ENCODE results near the gene CNTROB. TPM values are rescaled to one million over a fixed set of nuclear protein-coding genes. Genes with fewer than 3 reads are reported as not detected.

The CNTROB gene
- total and polyA plus RNA-seq, 2 experiments from 2014 or later, result 21.1 to 37.5 TPM

DNA sequence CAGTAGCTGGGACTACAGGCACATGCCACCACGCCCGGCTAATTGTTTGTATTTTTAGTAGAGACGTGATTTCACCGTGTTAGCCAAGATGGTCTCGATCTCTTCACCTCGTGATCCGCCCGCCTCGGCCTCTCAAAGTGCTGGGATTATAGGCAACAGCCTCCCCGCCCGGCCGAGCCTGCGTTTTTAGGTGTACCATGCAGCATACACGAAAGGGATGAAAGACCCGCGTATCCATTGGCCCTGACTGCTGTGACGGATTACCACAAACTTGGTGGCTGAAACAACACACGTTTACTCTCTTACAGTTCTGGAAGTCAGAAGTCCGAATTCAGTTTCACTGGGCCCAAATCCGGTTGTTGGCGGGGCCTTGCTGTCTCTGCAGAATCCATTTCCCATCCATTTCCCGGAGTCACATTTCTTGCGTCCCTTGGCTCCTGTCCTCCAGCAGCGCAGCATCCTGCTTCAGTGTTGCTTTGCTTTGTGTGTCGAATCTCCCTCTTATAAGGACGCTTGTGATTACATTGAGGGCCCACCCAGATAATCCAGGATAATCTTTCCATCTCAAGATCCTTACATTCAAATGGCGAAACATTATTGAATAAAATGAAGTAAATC is 62.1 kb downstream of the CNTROB start:
- H3K27me3 ChIP-seq, result peaks cover 4% of the 10 kb centered on the region
- no peak overlapping the region for H3K27ac ChIP-seq
- no peaks in the 10 kb centered on the region for H3K79me2 ChIP-seq
- H3K4me1 ChIP-seq (ENCODE audit: insufficient read depth), result peaks cover 4% of the 10 kb centered on the region
- H4K20me1 ChIP-seq (ENCODE audit: insufficient read depth, poor library complexity, severe bottlenecking), result no peaks in the 10 kb centered on the region
- H2AFZ ChIP-seq, result no peak overlapping the region
- 93% methylated on average over 27 of the region's 27 CpGs for WGBS (ENCODE audit: low lambda C conversion rate, missing lambda C conversion rate)
- no peaks in the 10 kb centered on the region for H3K9me2 ChIP-seq (replicated peaks; ENCODE audit: insufficient read depth)
- H3K4me2 ChIP-seq, result no peak overlapping the region
- no peaks in the 10 kb centered on the region for H3K9me3 ChIP-seq (ENCODE audit: low read depth)
- H3K4me3 ChIP-seq, result no peak overlapping the region
- no peaks in the 10 kb centered on the region for H3K36me3 ChIP-seq (replicated peaks; ENCODE audit: insufficient read depth, low read depth)
- TF ChIP-seq EZH2phosphoT487 (IDR thresholded peaks at IDR 0.05; ENCODE audit: low read depth, severe bottlenecking, unreplicated experiment) (no peak), EZH2 (IDR thresholded peaks at IDR 0.05; ENCODE audit: borderline replicate concordance) (no peak)
- TF ChIP-seq, protein P1, sequence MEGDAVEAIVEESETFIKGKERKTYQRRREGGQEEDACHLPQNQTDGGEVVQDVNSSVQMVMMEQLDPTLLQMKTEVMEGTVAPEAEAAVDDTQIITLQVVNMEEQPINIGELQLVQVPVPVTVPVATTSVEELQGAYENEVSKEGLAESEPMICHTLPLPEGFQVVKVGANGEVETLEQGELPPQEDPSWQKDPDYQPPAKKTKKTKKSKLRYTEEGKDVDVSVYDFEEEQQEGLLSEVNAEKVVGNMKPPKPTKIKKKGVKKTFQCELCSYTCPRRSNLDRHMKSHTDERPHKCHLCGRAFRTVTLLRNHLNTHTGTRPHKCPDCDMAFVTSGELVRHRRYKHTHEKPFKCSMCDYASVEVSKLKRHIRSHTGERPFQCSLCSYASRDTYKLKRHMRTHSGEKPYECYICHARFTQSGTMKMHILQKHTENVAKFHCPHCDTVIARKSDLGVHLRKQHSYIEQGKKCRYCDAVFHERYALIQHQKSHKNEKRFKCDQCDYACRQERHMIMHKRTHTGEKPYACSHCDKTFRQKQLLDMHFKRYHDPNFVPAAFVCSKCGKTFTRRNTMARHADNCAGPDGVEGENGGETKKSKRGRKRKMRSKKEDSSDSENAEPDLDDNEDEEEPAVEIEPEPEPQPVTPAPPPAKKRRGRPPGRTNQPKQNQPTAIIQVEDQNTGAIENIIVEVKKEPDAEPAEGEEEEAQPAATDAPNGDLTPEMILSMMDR (IDR thresholded peaks at IDR 0.05; ENCODE audit: poor library complexity), result no peak
- no peak for DNase-seq (ENCODE audit: low spot score)

DNA sequence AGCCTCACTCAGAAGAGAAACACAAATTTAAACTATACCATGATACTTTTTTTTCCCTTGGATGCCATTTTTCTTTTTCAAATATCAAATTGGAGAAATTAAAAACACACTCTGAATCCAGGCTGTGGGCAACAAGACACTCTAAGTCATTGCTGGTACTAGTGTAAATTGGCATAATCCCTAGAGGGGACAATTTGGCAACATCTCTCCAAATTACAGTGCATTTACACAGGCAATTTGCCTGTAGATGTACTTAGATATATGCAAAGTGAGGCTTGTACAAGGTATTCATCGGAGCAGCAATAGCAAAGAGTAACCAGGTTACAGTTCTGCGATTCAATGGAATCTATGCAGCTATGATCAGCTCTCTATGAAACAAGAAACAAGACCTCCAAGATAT is 63.7 kb downstream of the CNTROB start:
- H2AFZ ChIP-seq, result no peak overlapping the region
- H3K9me3 ChIP-seq (ENCODE audit: low read depth), result no peaks in the 10 kb centered on the region
- no peaks in the 10 kb centered on the region for H3K36me3 ChIP-seq (replicated peaks; ENCODE audit: insufficient read depth, low read depth)
- no peak overlapping the region for H3K27ac ChIP-seq
- WGBS (ENCODE audit: low lambda C conversion rate, missing lambda C conversion rate), result 90% methylated on average over 2 of the region's 2 CpGs
- no peak for TF ChIP-seq EZH2phosphoT487 (IDR thresholded peaks at IDR 0.05; ENCODE audit: low read depth, severe bottlenecking, unreplicated experiment)
- TF ChIP-seq, protein P1 (IDR thresholded peaks at IDR 0.05; ENCODE audit: poor library complexity), result no peak
- TF ChIP-seq EZH2 (IDR thresholded peaks at IDR 0.05; ENCODE audit: borderline replicate concordance), result no peak
- no peak for DNase-seq (ENCODE audit: low spot score)
- no peaks in the 10 kb centered on the region for H4K20me1 ChIP-seq (ENCODE audit: insufficient read depth, poor library complexity, severe bottlenecking)
- H3K4me2 ChIP-seq, result no peak overlapping the region
- no peaks in the 10 kb centered on the region for H3K4me1 ChIP-seq (ENCODE audit: insufficient read depth)
- H3K79me2 ChIP-seq, result no peaks in the 10 kb centered on the region
- no peak overlapping the region for H3K4me3 ChIP-seq
- peaks cover 16% of the 10 kb centered on the region for H3K27me3 ChIP-seq
- no peaks in the 10 kb centered on the region for H3K9me2 ChIP-seq (replicated peaks; ENCODE audit: insufficient read depth)

DNA sequence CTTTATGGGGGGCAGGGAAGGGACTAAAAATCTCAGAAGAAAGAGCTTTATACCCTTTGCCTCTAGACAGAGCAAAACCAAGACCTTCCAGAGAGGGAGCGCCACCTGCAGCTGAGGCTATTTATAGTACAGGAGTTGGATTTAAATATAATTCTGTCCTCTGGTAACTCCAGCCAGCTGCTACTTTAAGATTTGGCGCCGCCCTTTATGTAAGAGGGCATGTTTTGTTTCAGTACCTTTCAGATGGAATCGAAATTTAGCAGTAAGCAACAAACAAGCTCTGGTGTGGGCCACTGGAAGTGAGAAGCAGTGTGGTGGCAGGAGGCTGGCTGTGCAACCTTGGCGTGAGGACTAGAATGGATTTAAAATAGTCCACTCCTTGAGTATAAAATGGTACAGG is 65.2 kb downstream of the CNTROB start:
- Histone ChIP-seq H3K4me3 (no peak overlapping the region), H3K36me3 (replicated peaks; ENCODE audit: insufficient read depth, low read depth) (no peaks in the 10 kb centered on the region), H3K27ac (no peak overlapping the region), H3K9me3 (ENCODE audit: low read depth) (no peaks in the 10 kb centered on the region), H4K20me1 (ENCODE audit: insufficient read depth, poor library complexity, severe bottlenecking) (no peaks in the 10 kb centered on the region), H3K4me1 (ENCODE audit: insufficient read depth) (peaks cover under 1% of the 10 kb centered on the region), H3K27me3 (peaks cover 27% of the 10 kb centered on the region), H3K9me2 (replicated peaks; ENCODE audit: insufficient read depth) (no peaks in the 10 kb centered on the region), H3K79me2 (no peaks in the 10 kb centered on the region), H3K4me2 (no peak overlapping the region), H2AFZ (no peak overlapping the region)
- no peak for TF ChIP-seq EZH2 (IDR thresholded peaks at IDR 0.05; ENCODE audit: borderline replicate concordance)
- TF ChIP-seq, protein P1 (IDR thresholded peaks at IDR 0.05; ENCODE audit: poor library complexity), result peak; percentile 47
- WGBS (ENCODE audit: low lambda C conversion rate, missing lambda C conversion rate), result 42% methylated on average over 5 of the region's 5 CpGs
- peak; percentile 64 for DNase-seq (ENCODE audit: low spot score)

Small RNAs within 50 kb of the gene (small RNA-seq; reads per million reads assigned to genes)
- 252 reads per million, percentile 98 among the genes with 10 or more reads in this experiment for gene SCARNA21

Other genes with a start within 250 kb of the CNTROB start
- gene TP53, start 244.7 kb upstream of the CNTROB start, total RNA-seq, result 24.2 and 29.6 TPM in 2 replicates
- 26.9 and 31.7 TPM in 2 replicates for gene TP53, start 244.7 kb upstream of the CNTROB start, polyA plus RNA-seq
- 3.8 and 7.8 TPM in 2 replicates for gene WRAP53, start 243.7 kb upstream of the CNTROB start, total RNA-seq
- 9.0 and 12.0 TPM in 2 replicates for gene WRAP53, start 243.7 kb upstream of the CNTROB start, polyA plus RNA-seq
- 7.4 and 8.6 TPM in 2 replicates for gene EFNB3, start 227.0 kb upstream of the CNTROB start, total RNA-seq
- 10.6 and 16.6 TPM in 2 replicates for gene EFNB3, start 227.0 kb upstream of the CNTROB start, polyA plus RNA-seq
- 0.77 and 1.0 TPM in 2 replicates for gene DNAH2, start 214.5 kb upstream of the CNTROB start, total RNA-seq
- gene DNAH2, start 214.5 kb upstream of the CNTROB start, polyA plus RNA-seq, result 2.1 and 4.0 TPM in 2 replicates
- 3.3 and 5.9 TPM in 2 replicates for gene KDM6B, start 98.0 kb upstream of the CNTROB start, total RNA-seq
- 10.2 and 11.3 TPM in 2 replicates for gene KDM6B, start 98.0 kb upstream of the CNTROB start, polyA plus RNA-seq
- 59.6 and 73.3 TPM in 2 replicates for gene TMEM88, start 77.1 kb upstream of the CNTROB start, total RNA-seq
- gene TMEM88, start 77.1 kb upstream of the CNTROB start, polyA plus RNA-seq, result 241 and 328 TPM in 2 replicates
- 49.2 and 66.0 TPM in 2 replicates for gene NAA38, start 74.6 kb upstream of the CNTROB start, total RNA-seq
- 147 and 154 TPM in 2 replicates for gene NAA38, start 74.6 kb upstream of the CNTROB start, polyA plus RNA-seq
- 9.1 and 14.1 TPM in 2 replicates for gene CYB5D1, start 74.2 kb upstream of the CNTROB start, total RNA-seq
- gene CYB5D1, start 74.2 kb upstream of the CNTROB start, polyA plus RNA-seq, result 12.2 and 15.1 TPM in 2 replicates
- 65.6 and 75.3 TPM in 2 replicates for gene CHD3, start 43.4 kb upstream of the CNTROB start, total RNA-seq
- 41.2 and 49.4 TPM in 2 replicates for gene CHD3, start 43.4 kb upstream of the CNTROB start, polyA plus RNA-seq
- gene RNF227, start 15.9 kb upstream of the CNTROB start, total RNA-seq, result 2.9 and 3.5 TPM in 2 replicates
- 2.5 and 4.8 TPM in 2 replicates for gene RNF227, start 15.9 kb upstream of the CNTROB start, polyA plus RNA-seq
- 1.4 and 1.8 TPM in 2 replicates for gene KCNAB3, start 2.4 kb upstream of the CNTROB start, total RNA-seq
- gene KCNAB3, start 2.4 kb upstream of the CNTROB start, polyA plus RNA-seq, result 1.8 and 3.8 TPM in 2 replicates
- gene TRAPPC1, start 260 bp upstream of the CNTROB start, total RNA-seq, result 20.7 and 29.5 TPM in 2 replicates
- 272 and 299 TPM in 2 replicates for gene TRAPPC1, start 260 bp upstream of the CNTROB start, polyA plus RNA-seq
- gene GUCY2D, start 70.4 kb downstream of the CNTROB start, total RNA-seq, result not detected in 2 replicates
- gene GUCY2D, start 70.4 kb downstream of the CNTROB start, polyA plus RNA-seq, result 1.6 and 1.9 TPM in 2 replicates
- 5.7 and 6.7 TPM in 2 replicates for gene ALOX15B, start 106.9 kb downstream of the CNTROB start, total RNA-seq
- 26.0 and 26.1 TPM in 2 replicates for gene ALOX15B, start 106.9 kb downstream of the CNTROB start, polyA plus RNA-seq
- 0.52 and 2.0 TPM in 2 replicates for gene ALOX12B, start 155.5 kb downstream of the CNTROB start, total RNA-seq
- gene ALOX12B, start 155.5 kb downstream of the CNTROB start, polyA plus RNA-seq, result 0.22 and 1.8 TPM in 2 replicates
- 0.48 and 0.77 TPM in 2 replicates for gene ALOXE3, start 186.3 kb downstream of the CNTROB start, total RNA-seq
- 1.5 and 2.6 TPM in 2 replicates for gene ALOXE3, start 186.3 kb downstream of the CNTROB start, polyA plus RNA-seq
- not detected in 2 replicates for gene HES7, start 191.9 kb downstream of the CNTROB start, total RNA-seq
- gene HES7, start 191.9 kb downstream of the CNTROB start, polyA plus RNA-seq, result not detected in 2 replicates
- gene PER1, start 220.2 kb downstream of the CNTROB start, total RNA-seq, result 35.3 and 36.5 TPM in 2 replicates
- gene PER1, start 220.2 kb downstream of the CNTROB start, polyA plus RNA-seq, result 107 and 143 TPM in 2 replicates
- gene VAMP2, start 230.7 kb downstream of the CNTROB start, total RNA-seq, result 8.2 and 8.5 TPM in 2 replicates
- gene VAMP2, start 230.7 kb downstream of the CNTROB start, polyA plus RNA-seq, result 44.6 and 85.7 TPM in 2 replicates
- gene TMEM107, start 244.2 kb downstream of the CNTROB start, total RNA-seq, result 21.1 and 25.3 TPM in 2 replicates
- 12.8 and 13.6 TPM in 2 replicates for gene TMEM107, start 244.2 kb downstream of the CNTROB start, polyA plus RNA-seq

Measured in hepatocyte (in vitro differentiated cells).